Liver (tissue), 3 donors: Measurements from ENCODE around the gene PARD3.

Experiments
- CTCF ChIP-seq: fragments of 150-350 bp; IDR thresholded peaks from 2 replicates; pipeline ENCODE4 v1.5.1; 2017; ENCODE audit warnings: improper control_type of control experiment, low read depth, low read length; ENCODE audit not compliant: missing input control
- EGR1 ChIP-seq, 2 donors: IDR thresholded peaks; 2 replicates each; pipeline ENCODE4 v1.6.1; 2016 to 2018; ENCODE audit warnings: antibody characterized with exemption in 2 of 2, low read depth in 2 of 2
- FOXA1 ChIP-seq: IDR thresholded peaks from 2 replicates; pipeline ENCODE4 v1.6.1; 2016; ENCODE audit warnings: antibody characterized with exemption
- GABPA ChIP-seq, 2 donors: IDR thresholded peaks in 1 of 2; conservative IDR thresholded peaks in 1 of 2; 2 replicates each; pipeline ENCODE4 v1.6.1; 2016; ENCODE audit warnings: antibody characterized with exemption in 2 of 2, mild to moderate bottlenecking in 1 of 2, moderate library complexity in 1 of 2
- JUND ChIP-seq, 2 donors: IDR thresholded peaks; 2 replicates each; pipeline ENCODE4 v1.6.1; 2016; ENCODE audit warnings: antibody characterized with exemption in 2 of 2
- RAD21 ChIP-seq, 2 donors: IDR thresholded peaks; 2 replicates each; pipeline ENCODE4 v1.6.1; 2016; ENCODE audit warnings: antibody characterized with exemption in 2 of 2, mild to moderate bottlenecking in 2 of 2
- SP1 ChIP-seq: IDR thresholded peaks from 2 replicates; pipeline ENCODE4 v1.6.1; 2018; ENCODE audit warnings: antibody characterized with exemption, mild to moderate bottlenecking
- TAF1 ChIP-seq: conservative IDR thresholded peaks from 2 replicates; pipeline ENCODE4 v1.6.1; 2016; ENCODE audit warnings: antibody characterized with exemption, mild to moderate bottlenecking
- YY1 ChIP-seq: IDR thresholded peaks from 2 replicates; pipeline ENCODE4 v1.6.1; 2016; ENCODE audit warnings: antibody characterized with exemption, mild to moderate bottlenecking
- TF ChIP-seq, protein P1 (sequence below): IDR thresholded peaks from 2 replicates; pipeline ENCODE4 v1.6.1; 2016; ENCODE audit warnings: antibody characterized with exemption
- TF ChIP-seq, protein P2 (sequence below): IDR thresholded peaks from 2 replicates; pipeline ENCODE4 v1.6.1; 2016; ENCODE audit warnings: antibody characterized with exemption
- TF ChIP-seq, protein P3 (sequence below): IDR thresholded peaks from 2 replicates; pipeline ENCODE4 v1.6.1; 2016; ENCODE audit warnings: antibody characterized with exemption
- TF ChIP-seq, protein P4 (sequence below): IDR thresholded peaks from 2 replicates; pipeline ENCODE4 v1.6.1; 2016; ENCODE audit warnings: antibody characterized with exemption, mild to moderate bottlenecking
- donor health status: healthy.
- donor health status: healthy.

DNA sequence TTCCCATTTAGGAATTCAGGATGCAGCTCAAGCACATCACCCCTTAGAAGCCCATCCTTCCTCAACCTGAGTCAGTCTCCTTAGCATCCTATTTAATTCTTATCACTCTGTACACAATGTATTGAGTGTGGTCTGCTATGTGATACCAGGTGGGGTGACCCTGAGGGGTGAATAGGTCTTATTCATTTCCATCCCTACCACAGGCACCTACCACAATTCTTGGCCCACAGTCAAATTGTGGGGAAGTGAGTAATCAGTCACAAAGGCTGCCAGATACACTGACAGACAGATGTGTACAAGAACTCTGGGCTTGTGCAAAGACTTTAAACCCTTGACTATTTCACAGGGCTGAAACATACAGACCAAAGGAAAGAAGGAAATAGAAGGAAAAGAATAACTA lies 560.5 kb downstream of the PARD3 start:
- TF ChIP-seq, protein P1, sequence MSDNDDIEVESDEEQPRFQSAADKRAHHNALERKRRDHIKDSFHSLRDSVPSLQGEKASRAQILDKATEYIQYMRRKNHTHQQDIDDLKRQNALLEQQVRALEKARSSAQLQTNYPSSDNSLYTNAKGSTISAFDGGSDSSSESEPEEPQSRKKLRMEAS: no peak
- no peak for TF ChIP-seq FOXA1
- TF ChIP-seq CTCF: no peak
- TF ChIP-seq TAF1: no peak
- no peak for TF ChIP-seq JUND (IDR thresholded peaks at IDR 0.05)
- TF ChIP-seq GABPA (IDR thresholded peaks at IDR 0.05 in 1 of 2, conservative IDR thresholded peaks at IDR 0.05 in 1 of 2): no peak
- TF ChIP-seq, protein P2, sequence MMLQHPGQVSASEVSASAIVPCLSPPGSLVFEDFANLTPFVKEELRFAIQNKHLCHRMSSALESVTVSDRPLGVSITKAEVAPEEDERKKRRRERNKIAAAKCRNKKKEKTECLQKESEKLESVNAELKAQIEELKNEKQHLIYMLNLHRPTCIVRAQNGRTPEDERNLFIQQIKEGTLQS: no peak
- no peak for TF ChIP-seq YY1
- no peak for TF ChIP-seq EGR1 (IDR thresholded peaks at IDR 0.05; ENCODE audit: low read depth in 2 of 2)
- TF ChIP-seq RAD21 (IDR thresholded peaks at IDR 0.05): no peak
- TF ChIP-seq, protein P3, sequence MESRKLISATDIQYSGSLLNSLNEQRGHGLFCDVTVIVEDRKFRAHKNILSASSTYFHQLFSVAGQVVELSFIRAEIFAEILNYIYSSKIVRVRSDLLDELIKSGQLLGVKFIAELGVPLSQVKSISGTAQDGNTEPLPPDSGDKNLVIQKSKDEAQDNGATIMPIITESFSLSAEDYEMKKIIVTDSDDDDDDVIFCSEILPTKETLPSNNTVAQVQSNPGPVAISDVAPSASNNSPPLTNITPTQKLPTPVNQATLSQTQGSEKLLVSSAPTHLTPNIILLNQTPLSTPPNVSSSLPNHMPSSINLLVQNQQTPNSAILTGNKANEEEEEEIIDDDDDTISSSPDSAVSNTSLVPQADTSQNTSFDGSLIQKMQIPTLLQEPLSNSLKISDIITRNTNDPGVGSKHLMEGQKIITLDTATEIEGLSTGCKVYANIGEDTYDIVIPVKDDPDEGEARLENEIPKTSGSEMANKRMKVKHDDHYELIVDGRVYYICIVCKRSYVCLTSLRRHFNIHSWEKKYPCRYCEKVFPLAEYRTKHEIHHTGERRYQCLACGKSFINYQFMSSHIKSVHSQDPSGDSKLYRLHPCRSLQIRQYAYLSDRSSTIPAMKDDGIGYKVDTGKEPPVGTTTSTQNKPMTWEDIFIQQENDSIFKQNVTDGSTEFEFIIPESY: no peak
- TF ChIP-seq SP1: no peak
- TF ChIP-seq, protein P4, sequence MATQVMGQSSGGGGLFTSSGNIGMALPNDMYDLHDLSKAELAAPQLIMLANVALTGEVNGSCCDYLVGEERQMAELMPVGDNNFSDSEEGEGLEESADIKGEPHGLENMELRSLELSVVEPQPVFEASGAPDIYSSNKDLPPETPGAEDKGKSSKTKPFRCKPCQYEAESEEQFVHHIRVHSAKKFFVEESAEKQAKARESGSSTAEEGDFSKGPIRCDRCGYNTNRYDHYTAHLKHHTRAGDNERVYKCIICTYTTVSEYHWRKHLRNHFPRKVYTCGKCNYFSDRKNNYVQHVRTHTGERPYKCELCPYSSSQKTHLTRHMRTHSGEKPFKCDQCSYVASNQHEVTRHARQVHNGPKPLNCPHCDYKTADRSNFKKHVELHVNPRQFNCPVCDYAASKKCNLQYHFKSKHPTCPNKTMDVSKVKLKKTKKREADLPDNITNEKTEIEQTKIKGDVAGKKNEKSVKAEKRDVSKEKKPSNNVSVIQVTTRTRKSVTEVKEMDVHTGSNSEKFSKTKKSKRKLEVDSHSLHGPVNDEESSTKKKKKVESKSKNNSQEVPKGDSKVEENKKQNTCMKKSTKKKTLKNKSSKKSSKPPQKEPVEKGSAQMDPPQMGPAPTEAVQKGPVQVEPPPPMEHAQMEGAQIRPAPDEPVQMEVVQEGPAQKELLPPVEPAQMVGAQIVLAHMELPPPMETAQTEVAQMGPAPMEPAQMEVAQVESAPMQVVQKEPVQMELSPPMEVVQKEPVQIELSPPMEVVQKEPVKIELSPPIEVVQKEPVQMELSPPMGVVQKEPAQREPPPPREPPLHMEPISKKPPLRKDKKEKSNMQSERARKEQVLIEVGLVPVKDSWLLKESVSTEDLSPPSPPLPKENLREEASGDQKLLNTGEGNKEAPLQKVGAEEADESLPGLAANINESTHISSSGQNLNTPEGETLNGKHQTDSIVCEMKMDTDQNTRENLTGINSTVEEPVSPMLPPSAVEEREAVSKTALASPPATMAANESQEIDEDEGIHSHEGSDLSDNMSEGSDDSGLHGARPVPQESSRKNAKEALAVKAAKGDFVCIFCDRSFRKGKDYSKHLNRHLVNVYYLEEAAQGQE: no peak
